Kidney glomerular epithelial cell (primary cell): ENCODE results near the gene ANKH.
"Not testable (repeated sequence)": the region's sequence is repeated elsewhere in the genome, so short reads cannot be mapped to it uniquely, and the experiment has no call there.

Experiments
- DNase-seq: peaks from one replicate; lab custom pipeline; 2025; lab: John Stamatoyannopoulos, UW

The ANKH gene

GRCh38 chr5:14871214-14872069 is at the start of gene ANKH:
TSS of gene ANKH (minus strand) at chr5:14871778. CDS start at chr5:14871447, 331 bp downstream.
- DNase-seq, result peak; percentile 47

GRCh38 chr5:14920121-14920520 is 48.5 kb upstream of the ANKH start:
- no peak for DNase-seq

- not testable (repeated sequence) for DNase-seq
Measured at GRCh38 chr5:14919106-14919505, 47.5 kb upstream of the ANKH start.

GRCh38 chr5:14917719-14918118 is 46.1 kb upstream of the ANKH start:
- no peak for DNase-seq

GRCh38 chr5:14915291-14915952 is 43.8 kb upstream of the ANKH start:
- DNase-seq, result no peak

GRCh38 chr5:14914623-14915260 is 43.2 kb upstream of the ANKH start:
- DNase-seq, result peak; percentile 67

GRCh38 chr5:14914193-14914592 is 42.6 kb upstream of the ANKH start:
- no peak for DNase-seq

GRCh38 chr5:14913096-14913495 is 41.5 kb upstream of the ANKH start:
- no peak for DNase-seq

- DNase-seq, result no peak
Measured at GRCh38 chr5:14912206-14912605, 40.6 kb upstream of the ANKH start.

GRCh38 chr5:14909369-14909768 is 37.8 kb upstream of the ANKH start:
- no peak for DNase-seq

- no peak for DNase-seq
Measured at GRCh38 chr5:14908172-14908571, 36.6 kb upstream of the ANKH start.

GRCh38 chr5:14906628-14907027 is 35.0 kb upstream of the ANKH start:
- DNase-seq, result no peak

GRCh38 chr5:14902826-14903560 is 31.4 kb upstream of the ANKH start:
- DNase-seq, result no peak

- DNase-seq, result no peak
Measured at GRCh38 chr5:14901462-14902051, 30.0 kb upstream of the ANKH start.

- no peak for DNase-seq
Measured at GRCh38 chr5:14900693-14901461, 29.3 kb upstream of the ANKH start.

GRCh38 chr5:14896131-14896530 is 24.6 kb upstream of the ANKH start:
- DNase-seq, result no peak

GRCh38 chr5:14895301-14895700 is 23.7 kb upstream of the ANKH start:
- DNase-seq, result no peak

- no peak for DNase-seq
Measured at GRCh38 chr5:14894748-14895147, 23.2 kb upstream of the ANKH start.

GRCh38 chr5:14893381-14893780 is 21.8 kb upstream of the ANKH start:
- no peak for DNase-seq

- no peak for DNase-seq
Measured at GRCh38 chr5:14890846-14891245, 19.3 kb upstream of the ANKH start.

- DNase-seq, result no peak
Measured at GRCh38 chr5:14884062-14884612, 12.6 kb upstream of the ANKH start.
